T-helper 1 cell (primary cell): ENCODE results near the gene CFAP65.

Source experiments
- DNase-seq, 5 donors: peaks; one replicate each; pipeline ENCODE4 v3.0.0-alpha.2; 2012 to 2020

Gene CFAP65

DNA sequence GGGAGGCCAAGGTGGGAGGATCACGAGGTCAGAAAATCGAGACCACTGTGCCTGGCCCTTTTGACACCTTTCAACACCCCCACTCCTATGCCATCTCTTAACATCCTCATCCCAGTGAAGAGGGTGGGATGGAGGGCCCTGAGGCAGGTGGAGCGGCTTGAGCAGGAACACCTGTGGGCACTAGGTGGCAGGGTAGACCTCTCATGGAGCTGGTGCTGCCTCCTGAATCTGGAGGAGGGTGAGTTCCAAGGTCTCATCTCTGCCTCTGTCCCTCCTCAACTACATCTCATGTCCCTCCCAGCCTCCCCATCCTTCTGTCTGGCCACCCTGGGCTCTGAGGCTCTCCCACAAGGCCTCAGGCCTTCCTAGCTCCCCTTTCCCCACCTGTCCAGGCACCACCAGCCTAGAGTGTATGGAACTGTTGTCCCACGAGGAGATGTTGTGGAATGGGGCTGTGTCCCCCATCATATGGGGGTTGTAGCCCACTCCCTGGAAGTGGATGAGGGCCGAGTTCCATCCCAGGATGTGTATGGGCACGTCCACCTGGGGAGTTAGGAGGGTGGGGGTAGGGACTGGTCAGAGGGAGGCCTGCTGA, 31.1 kb downstream of the CFAP65 start:
- no peak for DNase-seq

- no peak for DNase-seq
Measured at GRCh38 chr2:219009294-219009693, 32.0 kb downstream of the CFAP65 start.

DNA sequence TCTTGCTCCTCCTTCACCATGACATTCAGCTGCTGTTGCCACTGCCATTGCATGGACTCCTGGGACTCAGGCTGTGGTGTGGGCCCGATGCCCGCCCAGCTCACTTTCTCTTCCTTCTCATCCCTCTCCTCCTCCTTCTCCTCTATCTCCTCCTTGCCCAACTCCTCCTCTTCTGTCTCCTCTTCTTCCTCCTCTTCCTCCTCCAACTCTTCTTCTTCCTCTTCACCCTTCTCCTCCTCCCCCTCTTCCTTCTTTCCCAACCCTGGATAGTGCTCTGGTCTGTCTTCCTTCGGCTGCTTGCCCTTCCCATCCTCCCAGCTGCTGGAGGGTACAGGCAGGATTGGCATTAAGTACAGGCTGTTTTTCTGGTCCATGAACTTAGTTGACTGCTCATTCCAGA, 37.3 kb downstream of the CFAP65 start:
- no peak for DNase-seq

DNA sequence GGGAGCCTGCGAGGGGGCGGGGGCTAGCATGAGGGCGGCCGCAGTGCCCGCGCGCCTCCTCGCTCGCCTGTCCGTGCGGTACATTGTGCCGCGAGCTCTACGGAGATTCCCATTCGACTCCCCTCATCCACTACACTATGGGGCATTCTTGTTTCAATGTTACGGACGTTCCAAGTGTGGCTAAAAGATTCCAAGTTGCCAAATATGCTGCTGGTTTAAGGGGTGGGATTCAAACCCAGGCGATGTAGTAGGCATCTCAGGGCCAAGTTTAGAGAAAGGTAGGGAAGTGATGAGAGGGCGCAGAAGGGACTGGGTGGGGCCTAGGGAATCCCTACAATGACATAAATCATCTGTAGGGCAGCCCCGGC, 38.1 kb downstream of the CFAP65 start:
- no peak for DNase-seq

GRCh38 chr2:219002395-219003266, 38.7 kb downstream of the CFAP65 start:
- DNase-seq: peak in 3 of 5 donors; percentile 19 to 39 (median 36)

DNA sequence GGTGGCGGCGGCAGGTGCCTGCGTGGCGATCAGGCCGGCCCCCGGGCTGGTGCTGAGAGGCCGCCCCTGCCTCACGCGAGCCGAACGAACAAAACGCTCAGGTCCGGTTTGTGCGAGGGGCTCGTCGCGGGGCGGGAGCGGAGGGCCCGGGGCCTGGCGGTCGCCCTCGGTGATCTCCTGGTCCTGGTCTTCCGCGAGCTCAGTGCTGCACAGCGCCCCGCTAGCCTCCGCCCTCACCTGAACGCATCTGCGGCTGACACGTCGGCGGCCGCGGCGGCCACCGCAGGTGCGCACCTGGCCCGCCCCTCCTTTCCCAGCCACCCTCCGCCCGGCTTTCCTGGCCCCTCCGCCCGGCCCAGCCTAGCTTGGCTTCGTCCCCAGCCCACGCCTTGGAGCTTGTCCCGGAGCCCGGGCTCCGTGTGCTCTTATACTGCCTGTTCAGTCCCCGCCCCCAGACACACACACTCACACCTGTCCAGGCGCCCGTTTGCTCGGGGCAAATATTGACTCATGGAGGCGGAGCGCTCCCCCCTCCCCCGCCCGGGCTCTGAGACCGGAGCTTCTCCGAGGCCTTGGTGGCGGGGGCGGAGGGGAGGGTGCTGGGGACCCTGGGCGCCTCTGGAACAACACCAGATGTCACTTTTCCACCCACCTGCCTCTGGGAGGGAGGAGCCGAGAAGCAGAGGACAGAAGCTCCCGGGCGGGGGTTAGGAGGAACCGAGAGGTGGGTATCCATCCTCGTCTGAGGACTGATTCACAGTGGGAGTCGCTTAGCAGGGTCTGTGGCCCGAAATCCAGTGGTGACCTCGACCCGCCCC, 39.5 kb downstream of the CFAP65 start:
- DNase-seq: no peak

DNA sequence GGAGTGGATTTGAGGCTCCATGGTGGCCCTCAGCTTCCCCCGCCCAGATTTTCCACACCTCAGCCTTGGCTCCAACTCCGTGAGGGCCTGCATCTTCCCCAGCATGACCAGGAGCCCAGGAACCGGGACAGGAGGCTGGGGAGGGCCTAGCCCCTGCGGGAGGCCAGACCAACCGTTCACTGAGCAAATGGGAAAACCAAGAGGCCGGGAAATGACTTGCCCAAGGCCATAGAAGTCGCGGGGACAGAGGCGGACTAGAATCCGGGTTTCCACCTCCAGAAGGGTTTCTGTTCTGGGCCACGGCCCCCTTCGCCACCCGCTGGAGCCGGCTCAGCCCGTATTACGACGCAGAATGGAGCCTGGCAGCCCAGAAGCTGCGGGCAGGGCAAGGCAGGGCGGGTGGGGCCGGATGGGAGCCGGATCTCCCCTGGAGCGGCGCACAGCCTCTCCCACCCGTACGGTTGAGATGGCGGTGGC, 40.2 kb downstream of the CFAP65 start:
- no peak for DNase-seq

DNA sequence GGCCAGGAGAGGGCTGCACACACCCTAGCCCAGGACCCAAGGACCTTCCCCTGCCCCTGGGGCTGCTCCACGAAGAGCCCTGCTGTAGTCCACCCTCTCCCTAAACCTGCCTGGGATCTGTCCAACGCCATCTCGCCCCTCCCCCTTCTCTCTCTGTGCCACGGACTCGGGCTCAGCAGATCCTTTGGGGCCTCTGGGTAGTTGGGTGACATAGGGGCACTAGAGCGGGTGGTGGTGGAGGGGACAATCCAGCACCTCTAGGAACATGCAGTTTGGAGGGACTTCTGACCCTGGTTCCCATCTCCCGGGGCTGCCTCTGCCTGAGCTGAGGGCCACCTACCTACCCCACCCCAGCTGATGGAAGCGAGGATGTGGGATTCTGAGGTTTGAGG, 40.8 kb downstream of the CFAP65 start:
- DNase-seq: no peak

- DNase-seq: no peak
Measured at GRCh38 chr2:218999881-219000568, 41.3 kb downstream of the CFAP65 start.

GRCh38 chr2:218999021-218999880, 42.1 kb downstream of the CFAP65 start:
- DNase-seq: no peak

DNA sequence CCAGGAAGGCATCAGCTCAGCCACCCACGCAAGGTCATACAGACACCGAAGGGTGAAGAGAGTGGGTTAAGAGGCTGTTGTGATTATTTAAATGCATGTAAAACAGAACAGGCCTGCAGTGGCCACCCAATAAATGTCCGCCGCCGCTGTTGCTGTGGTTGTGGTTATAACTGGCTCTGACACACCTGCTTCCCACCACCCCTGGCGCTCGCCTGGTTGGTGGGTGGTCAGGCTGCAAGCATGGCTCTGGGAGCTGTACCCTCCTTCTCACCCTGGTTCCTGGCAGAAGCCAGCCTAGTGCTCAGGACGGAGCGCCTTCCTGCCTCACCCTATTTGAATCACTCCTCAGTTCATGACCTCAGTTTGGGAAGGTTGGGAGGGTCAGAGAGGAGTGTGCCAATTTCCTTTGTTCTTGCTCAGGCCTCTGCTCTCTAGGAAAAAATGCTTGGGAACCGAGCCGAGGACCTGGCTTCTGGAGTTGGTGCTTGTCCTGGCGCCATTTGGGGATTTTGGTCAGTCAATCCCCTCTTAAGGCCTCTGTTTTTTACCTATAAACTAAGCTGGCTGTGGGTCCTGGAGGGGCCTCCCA, 42.8 kb downstream of the CFAP65 start:
- DNase-seq: no peak

GRCh38 chr2:218997731-218998130, 43.6 kb downstream of the CFAP65 start:
- no peak for DNase-seq

GRCh38 chr2:218996937-218997336, 44.4 kb downstream of the CFAP65 start:
- no peak for DNase-seq

DNA sequence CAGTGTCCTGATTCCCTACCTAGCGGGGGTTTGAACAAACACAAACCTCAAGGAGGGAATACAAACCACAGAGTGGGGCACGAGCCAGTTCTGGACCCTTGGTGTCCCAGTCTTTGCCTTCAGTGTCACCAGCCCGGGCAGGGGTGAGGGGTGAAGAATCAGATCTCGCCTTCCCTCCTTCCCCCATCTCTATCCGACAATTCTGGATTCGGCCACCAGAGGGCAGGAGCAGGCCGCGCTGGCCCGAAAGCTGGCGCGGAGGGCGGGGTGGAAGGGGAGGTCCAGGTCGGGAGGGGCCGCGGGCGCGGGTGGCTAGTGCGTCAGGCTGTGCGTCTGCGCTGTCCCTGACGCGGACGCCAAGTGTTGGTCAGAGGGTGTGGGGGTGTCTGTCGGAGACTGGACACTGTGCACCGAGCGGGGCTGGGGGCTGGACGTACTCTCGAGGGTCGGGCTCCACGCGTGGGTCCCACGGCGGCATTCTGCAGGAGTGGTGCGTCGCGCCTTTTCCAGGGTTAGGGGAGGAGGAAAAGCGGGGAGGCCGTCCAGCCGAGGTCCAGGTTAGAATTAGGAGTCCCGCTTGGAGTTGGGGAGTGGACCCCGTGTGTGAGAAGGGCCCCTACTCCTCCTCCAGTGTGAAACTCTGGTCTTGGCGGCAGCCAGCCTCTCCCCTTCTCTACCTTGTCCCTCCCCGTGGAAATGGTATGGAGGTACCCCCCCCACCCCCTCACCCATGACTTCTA, 45.2 kb downstream of the CFAP65 start:
- peak; percentile 51 to 70 (median 59) for DNase-seq

GRCh38 chr2:218995561-218995960, 45.8 kb downstream of the CFAP65 start:
- no peak for DNase-seq

DNA sequence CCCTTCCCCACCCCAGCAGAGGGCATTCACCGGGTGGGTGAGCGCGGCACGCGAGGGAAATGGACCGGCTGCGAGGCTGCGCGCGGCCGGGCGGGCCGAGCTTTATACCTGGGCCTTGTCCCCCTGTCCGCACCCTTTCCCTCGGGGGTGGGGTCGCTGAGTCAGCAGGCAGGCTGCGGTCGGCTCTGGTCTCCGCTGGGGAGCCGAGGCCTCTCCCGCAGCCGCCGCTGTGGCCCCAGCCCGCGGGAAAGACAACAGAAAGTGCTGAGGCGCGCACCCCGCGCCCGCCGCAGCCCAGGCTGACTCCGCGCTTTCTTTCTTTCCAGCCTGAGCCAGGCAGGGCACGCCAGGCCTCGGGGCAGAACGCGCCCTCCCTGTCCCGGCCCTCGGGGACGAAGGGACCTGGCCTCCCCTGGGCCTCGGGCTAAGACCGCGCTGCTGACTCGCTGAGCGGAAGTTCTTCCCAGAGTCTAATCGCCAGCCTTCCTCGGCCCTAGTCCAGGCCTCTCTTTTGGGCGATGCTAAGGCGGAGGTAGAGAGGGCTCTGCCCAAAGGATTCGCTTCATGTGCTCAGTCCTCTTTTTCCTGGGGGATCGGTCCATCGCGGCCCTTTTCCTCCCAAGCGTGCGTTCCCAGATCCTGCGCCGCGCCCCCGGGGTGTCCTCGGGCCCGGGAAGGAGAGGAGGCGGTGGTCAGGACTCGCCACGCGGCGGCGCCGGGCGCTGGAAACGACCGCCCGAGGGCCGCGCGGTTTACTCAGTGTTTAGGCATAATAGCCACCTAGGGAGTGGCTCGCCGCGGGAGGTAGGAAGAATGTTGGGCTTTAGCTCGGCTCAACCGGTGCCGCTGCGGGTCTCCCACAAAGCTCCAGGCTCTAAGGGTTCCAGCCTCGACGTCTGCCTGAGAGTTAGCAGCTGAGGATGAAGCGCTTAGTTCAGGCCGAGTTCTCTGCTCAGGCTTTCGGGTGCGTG, 47.7 kb downstream of the CFAP65 start, which contains the start of gene CRYBA2:
Gene CRYBA2, minus strand, starts transcription at position 78 of the 971 bp plus-strand sequence. CDS start 246 bp downstream, outside the sequence.
- DNase-seq: no peak

GRCh38 chr2:218992703-218993344, 48.5 kb downstream of the CFAP65 start:
- no peak for DNase-seq

DNA sequence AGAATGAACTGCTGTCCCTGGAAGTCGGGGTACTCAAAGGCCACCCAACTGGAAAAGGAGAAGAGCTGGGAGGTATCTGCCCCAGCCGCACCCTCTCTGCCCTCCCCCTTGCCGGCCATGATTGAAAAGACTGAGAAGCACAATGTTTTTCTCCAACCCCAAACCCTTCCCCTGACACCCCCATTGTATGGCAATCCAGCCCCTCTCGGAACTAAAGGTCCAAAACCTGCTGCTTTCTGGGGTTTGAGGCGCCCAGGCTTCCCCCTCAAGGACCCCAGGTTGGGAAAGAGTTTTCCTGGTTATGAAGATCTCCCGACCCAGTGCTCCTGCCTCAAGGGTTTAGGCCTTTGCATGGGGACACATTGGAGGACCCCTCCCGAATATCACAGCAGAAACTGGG, 49.1 kb downstream of the CFAP65 start:
- no peak for DNase-seq
